COR-L47 (cell line): ENCODE measurements around the gene RAVER1.
"Not testable (repeated sequence)": the region's sequence is repeated elsewhere in the genome, so short reads cannot be mapped to it uniquely, and the experiment has no call there.

Source experiments
- DNase-seq: peaks from one replicate; lab custom pipeline; 2025; lab: John Stamatoyannopoulos, UW

The RAVER1 gene

DNA sequence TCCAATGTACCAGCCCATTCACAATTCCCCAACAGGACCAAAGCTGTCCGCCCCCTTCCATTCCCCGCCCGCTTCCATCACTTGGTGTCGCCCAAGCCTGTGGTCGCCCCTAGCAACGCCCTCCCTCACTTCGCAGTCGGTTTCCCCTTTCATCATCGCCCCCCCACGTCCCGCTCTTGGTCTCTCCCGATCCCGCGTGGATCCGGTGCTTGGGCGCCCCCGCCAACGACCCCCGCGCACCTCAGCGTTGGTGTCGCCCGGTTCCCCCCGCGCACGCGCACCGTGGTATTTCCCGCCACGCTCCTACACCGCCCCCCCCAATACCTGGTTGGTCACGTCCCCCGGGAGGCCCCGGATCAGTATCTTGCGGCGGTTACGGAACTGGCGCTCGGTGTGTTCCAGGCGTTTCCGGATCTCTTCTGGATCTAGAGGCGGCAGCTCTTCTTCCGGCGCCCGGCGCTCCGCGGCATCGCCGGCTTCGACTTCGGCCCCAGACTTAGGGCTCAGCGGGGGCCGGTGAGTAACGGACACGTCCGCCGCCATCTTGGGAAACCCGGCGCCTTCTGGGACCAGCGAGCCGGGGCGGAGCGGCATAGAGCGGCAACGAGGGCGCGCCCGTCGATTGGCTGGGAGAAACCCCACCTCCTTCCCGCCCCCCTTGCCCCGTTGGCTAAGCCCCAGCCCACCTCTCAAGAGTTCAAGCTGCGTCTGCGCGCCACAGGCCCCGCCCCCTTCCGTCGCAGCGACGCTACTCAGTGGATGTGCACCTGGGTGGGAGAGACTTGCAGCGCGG lies at the start of gene RAVER1:
TSS of gene RAVER1 (minus strand) at position 565 of the 793 bp plus-strand sequence. CDS start at position 543, 22 bp downstream.
- DNase-seq: peak; percentile 98

DNA sequence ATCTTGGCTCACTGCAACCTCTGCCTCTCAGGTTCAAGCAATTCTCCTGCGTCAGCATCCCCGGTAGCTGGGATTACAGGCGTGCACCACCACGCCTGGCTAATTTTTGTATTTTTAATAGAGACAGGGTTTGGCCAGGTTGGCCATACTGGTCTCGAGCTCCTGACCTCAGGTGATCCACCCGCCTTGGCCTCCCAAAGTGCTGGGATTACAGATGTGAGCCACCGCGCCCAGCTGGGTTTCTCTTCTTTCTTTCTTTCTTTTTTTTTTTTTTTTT lies 49.8 kb upstream of the RAVER1 start:
- not testable (repeated sequence) for DNase-seq

DNA sequence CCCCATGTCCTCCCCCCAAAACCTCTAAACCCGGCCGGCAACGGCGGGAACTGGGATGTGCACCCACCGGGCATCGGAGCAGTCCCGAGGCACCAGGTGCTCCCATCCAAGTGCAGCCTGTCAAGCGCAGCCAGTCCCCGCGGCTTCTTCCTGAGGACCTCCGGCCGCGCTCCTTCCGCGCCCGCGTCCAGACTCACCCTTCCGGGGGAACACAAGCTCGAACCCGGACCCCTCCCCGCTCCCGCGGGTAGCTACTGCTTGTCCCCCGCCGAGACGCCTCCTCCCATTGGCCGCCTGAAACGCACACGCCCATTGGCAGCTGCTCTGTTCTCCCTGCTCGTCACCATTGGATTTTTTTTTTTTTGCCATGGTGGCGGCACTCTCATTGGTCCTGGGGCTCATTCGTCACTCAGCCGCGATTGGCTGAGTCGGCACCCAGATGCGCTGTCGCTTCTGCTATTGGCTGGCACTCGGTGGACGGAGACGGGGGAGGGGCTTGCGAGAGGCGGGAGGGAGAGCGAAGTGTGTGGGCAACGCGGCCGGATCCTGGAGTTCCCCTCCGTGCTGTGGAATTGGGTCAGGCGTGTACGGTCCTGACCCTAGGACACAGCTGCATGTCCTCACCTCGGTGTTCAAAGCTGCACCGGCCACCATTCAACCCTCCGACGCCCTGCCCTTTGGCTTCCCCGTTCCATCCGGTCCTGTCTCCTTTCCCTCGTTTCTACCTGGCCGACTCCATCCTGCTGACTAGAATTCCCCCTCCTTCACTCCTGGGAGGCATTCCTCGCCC lies 47.2 kb upstream of the RAVER1 start, which contains the start of gene TYK2:
TSS of gene TYK2 (minus strand) at position 260 of the 790 bp plus-strand sequence. CDS start 2,166 bp downstream, outside the sequence.
- DNase-seq: peak; percentile 98

DNA sequence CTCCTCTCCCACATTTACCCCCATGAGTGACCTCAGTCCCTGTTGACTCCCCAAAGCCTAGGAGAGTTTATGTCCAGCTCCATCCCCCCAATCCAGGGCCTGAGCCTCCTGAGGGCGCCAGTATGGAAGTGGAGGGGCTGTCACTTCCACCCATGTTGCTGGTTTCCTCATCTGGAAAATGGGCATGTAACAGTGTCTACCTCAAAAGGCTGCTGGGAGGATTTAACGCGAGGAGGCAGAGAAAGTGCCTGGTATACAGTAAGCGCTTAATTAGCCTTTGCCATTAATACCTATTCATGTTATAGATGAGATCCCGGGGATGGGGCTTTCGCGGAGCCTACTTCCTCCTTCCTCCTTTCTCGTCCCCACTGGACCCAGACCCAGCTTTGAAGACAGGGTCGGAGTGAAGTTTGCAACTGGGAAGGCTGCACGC lies 46.6 kb upstream of the RAVER1 start:
- DNase-seq: no peak

DNA sequence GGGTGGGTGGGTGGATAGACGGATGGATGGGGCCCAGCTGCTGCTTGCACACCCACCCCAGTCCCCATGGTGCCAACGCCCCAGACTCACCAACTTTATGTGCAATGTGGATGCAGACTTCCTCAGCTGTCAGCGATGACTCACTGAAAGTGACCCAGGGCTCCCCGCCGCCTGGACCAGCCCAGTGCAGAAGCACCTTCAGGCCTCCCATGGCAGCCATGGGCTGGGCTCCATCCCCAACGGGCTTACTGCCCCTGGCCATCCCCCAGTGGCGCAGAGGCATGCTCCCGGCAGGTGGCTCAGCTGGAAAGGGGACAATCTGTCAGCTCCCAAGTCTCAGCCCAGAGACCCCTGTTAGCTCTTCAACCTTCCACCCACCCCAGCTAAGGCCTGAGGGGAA lies 44.8 kb upstream of the RAVER1 start:
- DNase-seq: no peak

GRCh38 chr19:10377140-10377640 lies 43.9 kb upstream of the RAVER1 start:
- DNase-seq: not testable (repeated sequence)

- no peak for DNase-seq
These were observed 41.6 kb upstream of the RAVER1 start for GRCh38 chr19:10374931-10375330.

- DNase-seq: no peak
These were observed 39.4 kb upstream of the RAVER1 start for GRCh38 chr19:10372690-10373089.

GRCh38 chr19:10368101-10368803 lies 34.9 kb upstream of the RAVER1 start:
- no peak for DNase-seq

- DNase-seq: not testable (repeated sequence)
These were observed 33.7 kb upstream of the RAVER1 start for GRCh38 chr19:10366950-10367512.

DNA sequence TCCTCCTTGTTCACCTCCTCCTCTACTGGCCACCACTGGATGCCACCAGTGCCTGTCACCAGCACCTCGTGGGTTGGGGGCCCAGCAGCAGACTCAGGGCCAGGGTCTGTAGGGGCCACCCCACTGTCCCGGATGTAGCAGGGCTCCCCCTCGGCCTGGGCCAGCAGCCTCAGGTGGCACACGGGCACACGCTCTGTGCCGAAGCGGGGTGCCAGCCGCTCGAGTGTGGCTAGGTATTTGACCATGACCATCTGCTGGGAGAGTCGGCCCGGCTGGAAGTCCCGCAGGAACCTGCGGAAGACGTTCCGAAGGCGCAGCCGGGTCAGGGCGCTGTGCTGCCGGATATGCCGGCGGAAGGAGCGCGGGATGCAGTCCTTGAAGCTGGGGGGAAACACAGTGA lies 32.2 kb upstream of the RAVER1 start:
- no peak for DNase-seq

DNA sequence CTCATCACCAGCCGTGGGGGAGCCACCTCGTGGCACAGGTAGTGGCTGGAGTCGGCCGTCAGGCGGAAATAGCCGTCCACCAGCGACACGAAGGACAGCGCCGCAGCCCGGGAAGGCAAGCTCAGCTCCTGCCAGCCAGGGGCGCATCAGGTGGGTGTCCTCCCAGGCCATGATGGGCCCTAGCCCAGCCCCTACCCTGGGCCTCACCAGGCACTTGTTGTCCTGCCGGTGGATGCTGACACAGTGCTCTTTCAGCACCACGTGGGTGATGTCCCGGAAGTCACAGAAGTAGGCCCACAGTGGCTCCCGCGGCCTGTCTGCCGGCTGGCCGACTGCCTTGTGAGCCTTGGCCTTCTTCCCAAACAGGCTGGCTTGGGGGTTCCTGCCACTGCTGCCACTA lies 31.3 kb upstream of the RAVER1 start:
- DNase-seq: no peak

DNA sequence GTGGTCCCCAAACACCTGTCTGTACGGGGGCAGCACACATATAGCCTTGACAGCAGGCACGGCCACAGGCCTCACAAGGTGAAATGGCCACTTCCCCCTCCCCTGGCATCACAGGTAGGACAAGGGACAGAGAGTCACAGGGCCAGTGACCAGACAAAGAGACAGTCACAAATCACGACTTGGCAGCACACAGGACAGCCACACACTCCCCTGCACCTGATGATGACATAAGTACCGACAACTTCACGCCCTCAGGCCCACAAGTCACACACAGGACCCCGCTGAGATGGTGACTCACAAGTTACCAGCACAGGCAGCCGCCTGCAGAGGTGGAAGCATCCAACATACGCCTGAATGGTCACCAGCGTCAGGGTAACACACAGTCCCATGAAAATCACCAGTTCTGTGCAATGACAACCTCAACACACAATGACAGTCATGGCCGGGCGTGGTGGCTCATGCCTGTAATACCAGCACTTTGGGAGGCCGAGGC lies 30.5 kb upstream of the RAVER1 start:
- DNase-seq: no peak

GRCh38 chr19:10362259-10362658 lies 28.9 kb upstream of the RAVER1 start:
- no peak for DNase-seq

- DNase-seq: no peak
These were observed 28.3 kb upstream of the RAVER1 start for GRCh38 chr19:10361569-10362011.

- no peak for DNase-seq
These were observed 23.1 kb upstream of the RAVER1 start for GRCh38 chr19:10356431-10356830.

- DNase-seq: no peak
These were observed 20.6 kb upstream of the RAVER1 start for GRCh38 chr19:10353793-10354391.

GRCh38 chr19:10352764-10353671 lies 19.7 kb upstream of the RAVER1 start:
- no peak for DNase-seq

- DNase-seq: no peak
These were observed 13.2 kb upstream of the RAVER1 start for GRCh38 chr19:10346509-10346908.

DNA sequence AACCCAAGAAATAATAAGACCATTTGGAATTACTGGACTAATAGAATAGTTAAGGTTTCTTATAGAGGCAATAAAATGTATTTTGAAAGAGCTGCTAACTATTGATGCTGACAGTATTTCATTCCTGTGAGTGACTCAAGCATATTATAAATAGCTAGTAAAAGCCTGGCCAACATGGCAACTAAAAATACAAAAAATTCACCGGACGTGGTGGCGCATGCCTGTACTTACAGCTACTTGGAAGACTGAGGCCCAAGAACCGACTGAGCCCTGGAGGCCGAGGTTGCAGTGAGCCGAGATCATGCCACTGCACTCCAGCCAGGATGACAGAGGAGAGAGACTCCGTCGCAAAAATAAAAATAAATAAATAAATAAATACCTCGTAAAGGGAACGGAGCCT lies 11.5 kb upstream of the RAVER1 start:
- DNase-seq: no peak
